GM12875 (cell line): ENCODE data around the gene COX14.
A peak's percentile ranks its signal among the peaks of the same experiment; 100 is the strongest.

Source experiments
- H3K4me3 ChIP-seq: one replicate; pipeline ENCODE4 v1.5.1; 2011; ENCODE audit warnings: low read depth, low read length, control low read depth
- TF ChIP-seq, protein P1 (sequence below): IDR thresholded peaks from 2 replicates; pipeline ENCODE4 v1.5.1; 2011; ENCODE audit warnings: low read depth, mild to moderate bottlenecking, control low read depth, inconsistent platforms, low read length, moderate library complexity, borderline replicate concordance; ENCODE audit not compliant: insufficient read depth

The COX14 gene

DNA sequence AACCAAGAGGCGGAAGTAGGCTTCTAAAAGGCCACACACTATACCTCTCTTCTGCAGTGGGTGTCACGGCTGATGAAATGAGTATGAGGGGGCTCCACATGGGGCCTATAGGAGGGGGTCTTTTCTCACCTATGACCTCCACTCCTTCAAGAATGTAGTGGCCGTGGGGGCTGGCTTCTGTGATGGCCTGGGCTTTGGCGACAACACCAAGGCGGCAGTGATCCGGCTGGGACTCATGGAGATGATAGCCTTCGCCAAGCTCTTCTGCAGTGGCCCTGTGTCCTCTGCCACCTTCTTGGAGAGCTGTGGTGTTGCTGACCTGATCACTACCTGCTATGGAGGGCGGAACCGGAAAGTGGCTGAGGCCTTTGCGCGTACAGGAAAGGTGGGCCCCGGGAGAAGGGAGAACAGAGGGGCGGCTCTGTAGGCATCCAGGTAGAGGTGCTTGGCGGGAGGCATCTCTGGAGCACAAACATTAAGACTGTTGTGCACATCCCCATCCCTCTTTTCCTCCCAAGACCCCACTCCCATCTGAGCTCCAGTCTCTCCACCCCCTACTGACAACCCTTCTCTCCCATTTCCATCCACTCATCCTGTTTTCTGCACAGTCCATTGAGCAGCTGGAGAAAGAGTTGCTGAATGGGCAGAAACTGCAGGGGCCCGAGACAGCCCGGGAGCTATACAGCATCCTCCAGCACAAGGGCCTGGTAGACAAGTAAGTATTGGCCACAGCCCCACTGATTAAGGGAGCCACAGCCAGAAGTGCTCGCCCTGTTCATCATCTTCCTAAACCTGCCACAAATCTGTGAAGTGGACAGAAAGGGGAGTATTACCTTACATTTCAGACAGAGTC, 4.4 kb upstream of the COX14 start:
- H3K4me3 ChIP-seq: no peak overlapping the region
- TF ChIP-seq, protein P1, sequence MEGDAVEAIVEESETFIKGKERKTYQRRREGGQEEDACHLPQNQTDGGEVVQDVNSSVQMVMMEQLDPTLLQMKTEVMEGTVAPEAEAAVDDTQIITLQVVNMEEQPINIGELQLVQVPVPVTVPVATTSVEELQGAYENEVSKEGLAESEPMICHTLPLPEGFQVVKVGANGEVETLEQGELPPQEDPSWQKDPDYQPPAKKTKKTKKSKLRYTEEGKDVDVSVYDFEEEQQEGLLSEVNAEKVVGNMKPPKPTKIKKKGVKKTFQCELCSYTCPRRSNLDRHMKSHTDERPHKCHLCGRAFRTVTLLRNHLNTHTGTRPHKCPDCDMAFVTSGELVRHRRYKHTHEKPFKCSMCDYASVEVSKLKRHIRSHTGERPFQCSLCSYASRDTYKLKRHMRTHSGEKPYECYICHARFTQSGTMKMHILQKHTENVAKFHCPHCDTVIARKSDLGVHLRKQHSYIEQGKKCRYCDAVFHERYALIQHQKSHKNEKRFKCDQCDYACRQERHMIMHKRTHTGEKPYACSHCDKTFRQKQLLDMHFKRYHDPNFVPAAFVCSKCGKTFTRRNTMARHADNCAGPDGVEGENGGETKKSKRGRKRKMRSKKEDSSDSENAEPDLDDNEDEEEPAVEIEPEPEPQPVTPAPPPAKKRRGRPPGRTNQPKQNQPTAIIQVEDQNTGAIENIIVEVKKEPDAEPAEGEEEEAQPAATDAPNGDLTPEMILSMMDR: no peak

DNA sequence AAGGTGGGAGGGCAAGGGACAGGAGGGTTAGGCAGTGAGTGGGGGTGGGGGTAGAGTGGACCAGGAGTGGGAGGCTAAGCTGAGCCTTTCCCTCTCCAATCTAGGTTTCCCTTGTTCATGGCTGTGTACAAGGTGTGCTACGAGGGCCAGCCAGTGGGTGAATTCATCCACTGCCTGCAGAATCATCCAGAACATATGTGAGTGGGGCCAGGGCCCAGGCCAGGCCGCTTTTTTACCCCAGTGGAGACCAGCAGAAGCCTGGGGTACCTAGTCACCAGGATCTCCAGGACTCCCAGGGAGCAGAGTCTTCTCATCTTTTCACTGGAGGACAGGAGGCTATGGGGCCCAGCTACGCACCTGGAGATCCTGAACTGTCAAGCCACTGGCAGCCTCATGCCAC, 2.7 kb upstream of the COX14 start:
- H3K4me3 ChIP-seq: no peak overlapping the region

DNA sequence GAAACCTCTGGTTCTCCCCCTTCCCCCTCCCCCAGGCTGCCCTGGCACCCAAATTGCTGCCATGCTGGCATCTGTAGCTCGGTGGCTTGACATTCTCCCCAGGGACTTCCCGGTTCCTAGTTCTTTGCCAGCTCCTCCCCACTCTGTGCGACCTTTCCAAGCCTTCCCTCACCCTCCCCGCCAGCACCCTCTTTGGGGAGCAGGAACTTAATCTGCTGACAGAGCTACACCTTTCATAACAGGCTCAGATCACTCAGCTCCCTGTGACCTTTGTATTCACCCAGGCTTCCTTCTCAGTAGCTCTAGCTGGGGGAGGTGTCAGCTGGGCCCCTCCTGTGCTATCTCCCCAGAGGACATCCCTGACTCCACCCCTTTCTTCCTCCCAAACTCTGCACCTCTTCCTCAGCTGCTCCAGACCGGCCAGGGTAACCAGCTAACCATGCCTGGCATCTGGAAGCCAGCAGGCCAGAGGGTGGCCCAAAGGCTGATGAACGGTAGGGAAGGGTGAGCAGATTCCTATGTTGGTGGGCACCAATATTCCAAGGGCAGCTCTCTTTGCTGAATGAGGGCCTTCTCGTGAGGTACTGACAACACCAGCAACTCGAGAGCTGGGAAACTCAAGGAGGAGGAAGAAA, 1.8 kb upstream of the COX14 start:
- peak overlapping the region; percentile 58 for H3K4me3 ChIP-seq
- TF ChIP-seq, protein P1: no peak

More for the DNA sequence above, 2.7 kb upstream of the COX14 start:
- TF ChIP-seq, protein P1: no peak

DNA sequence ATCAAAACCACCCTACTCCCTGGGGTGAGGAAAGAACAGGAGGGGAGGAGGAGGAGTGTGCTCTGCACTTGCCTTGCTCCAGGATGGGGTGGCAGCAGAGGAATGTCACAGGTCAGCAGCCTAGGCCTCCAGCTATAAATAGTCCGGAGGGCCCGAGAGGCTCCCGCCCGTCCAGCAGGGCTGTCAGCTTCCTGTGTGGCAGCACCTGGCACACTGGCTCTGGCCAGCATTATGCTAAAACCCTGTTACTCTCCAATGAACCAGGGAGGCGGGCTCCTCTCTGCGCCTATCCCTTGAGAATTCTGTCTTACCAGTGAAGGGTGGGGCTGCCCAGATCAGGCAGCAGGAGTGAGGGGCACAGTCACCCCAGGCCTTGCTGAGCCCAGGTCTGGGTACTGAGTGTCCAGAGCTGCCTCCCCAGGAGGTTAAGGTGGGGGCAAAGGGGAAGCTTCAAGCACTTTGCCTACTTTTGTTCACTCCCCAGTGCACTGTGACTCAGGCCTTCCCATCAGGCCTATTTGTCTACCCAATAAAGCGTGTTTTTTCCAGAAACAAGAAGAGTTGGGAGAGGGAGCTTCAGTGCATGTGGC, 1.2 kb upstream of the COX14 start:
- TF ChIP-seq, protein P1: no peak
- H3K4me3 ChIP-seq: peak overlapping the region; percentile 58

DNA sequence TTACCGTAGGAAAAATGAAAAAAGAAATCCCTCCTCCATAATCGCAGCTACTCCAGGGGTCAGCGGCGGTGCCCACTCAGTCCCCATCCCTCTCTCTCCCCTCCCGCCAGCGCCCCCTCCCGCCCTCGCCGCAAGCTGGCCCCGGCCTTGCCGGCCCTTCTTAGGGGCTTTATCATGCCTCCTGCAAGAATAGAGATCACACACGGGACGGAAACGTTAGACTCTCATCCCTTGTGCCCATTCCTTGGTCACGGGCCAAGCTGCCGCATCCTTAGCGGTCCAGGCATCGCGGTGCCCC, 692 bp upstream of the COX14 start:
- H3K4me3 ChIP-seq: peak overlapping the region; percentile 58
- TF ChIP-seq, protein P1: no peak

DNA sequence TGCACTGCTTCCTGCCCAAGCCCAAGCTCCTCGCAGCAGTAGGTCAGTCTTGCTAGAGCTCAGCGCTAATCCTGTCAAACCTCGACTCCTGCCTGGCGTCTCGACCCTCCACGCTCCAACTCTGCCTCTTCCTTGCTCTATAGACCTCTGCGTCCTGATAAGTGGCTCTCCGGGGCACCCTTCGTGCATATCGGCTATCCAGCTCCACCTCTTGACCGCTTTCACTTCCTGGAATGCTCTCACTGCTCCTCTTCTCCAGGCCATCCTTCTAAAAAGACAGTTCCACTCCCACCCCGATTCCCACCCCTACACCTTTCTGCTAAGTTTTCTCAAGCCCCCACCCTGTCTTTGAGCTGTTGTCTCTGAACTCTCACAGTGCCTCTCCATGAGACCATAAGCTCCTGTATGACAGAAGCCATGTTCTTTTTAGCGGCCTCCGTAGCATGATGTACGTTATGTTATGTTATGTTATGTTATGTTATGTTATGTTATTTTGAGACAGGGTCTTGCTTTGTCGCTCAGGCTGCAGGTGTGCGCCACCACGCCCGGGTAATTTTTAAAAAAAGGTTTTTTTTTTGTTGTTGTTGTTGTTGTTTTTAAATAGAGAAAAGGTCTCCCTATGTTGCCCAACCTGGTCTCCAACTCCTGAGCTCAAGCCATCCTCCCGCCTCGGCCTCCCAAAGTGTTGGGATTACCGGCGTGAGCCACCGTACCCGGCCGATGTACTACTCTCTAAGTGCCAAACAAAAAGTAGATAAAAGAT, 601 bp downstream of the COX14 start:
- TF ChIP-seq, protein P1: no peak

More for the DNA sequence above, 601 bp downstream of the COX14 start:
- H3K4me3 ChIP-seq: peak overlapping the region; percentile 96
